ENCODE data around the gene TP53I3. TPM values are rescaled to one million over a fixed set of nuclear protein-coding genes. Genes with fewer than 3 reads are reported as not detected.

The TP53I3 gene
- total RNA-seq, 2 experiments from 2014 or later = 1.8 to 2.6 TPM

GRCh38 chr2:24082787-24083566 is 1.7 kb downstream of the TP53I3 start:
- DNase-seq (no peak), ATAC-seq (no peak)
- Mint-ChIP-seq H3K4me3 (peak overlapping the region; percentile 84), H3K27ac (peak overlapping the region; percentile 79), H3K9me3 (no peaks in the 10 kb centered on the region), H3K36me3 (ENCODE audit: low read depth) (peaks cover 6% of the 10 kb centered on the region), H3K4me1 (ENCODE audit: low read depth) (peaks cover 12% of the 10 kb centered on the region), H3K27me3 (no peaks in the 10 kb centered on the region)
- no peak for TF ChIP-seq CTCF (IDR thresholded peaks at IDR 0.05)
- intact Hi-C loops (cut with micrococcal nuclease) = loop anchor here (5.0 kb wide), 1 partner anchor 261 kb away; no protein-coding TSS in a partner anchor
- ChIA-PET CTCF (interaction anchor here (0.6 to 4.8 kb wide), 26 partner anchors 10 to 257 kb away, joined by 3 to 76 read pairs (median 7); partner anchors contain the start of genes ATAD2B, FAM228B, FKBP1B and MFSD2B), POLR2A (interaction anchor here (0.8 to 3.1 kb wide), 4 partner anchors 33 to 178 kb away, joined by 3 to 20 read pairs (median 4); partner anchors contain the start of gene ATAD2B)

GRCh38 chr2:24080701-24081100 is 3.9 kb downstream of the TP53I3 start:
- Mint-ChIP-seq H3K4me1 (ENCODE audit: low read depth) (peaks cover 20% of the 10 kb centered on the region), H3K27ac (no peak overlapping the region), H3K9me3 (no peaks in the 10 kb centered on the region), H3K4me3 (no peak overlapping the region), H3K27me3 (no peaks in the 10 kb centered on the region), H3K36me3 (ENCODE audit: low read depth) (peaks cover 6% of the 10 kb centered on the region)
- ATAC-seq (no peak), DNase-seq (no peak)
- POLR2A ChIA-PET = no interaction called here
- TF ChIP-seq CTCF (IDR thresholded peaks at IDR 0.05) = no peak
- CTCF ChIA-PET = interaction anchor here (5.7 kb wide), 1 partner anchor 257 kb away, joined by 27 read pairs; no protein-coding TSS in a partner anchor
- intact Hi-C loops (cut with micrococcal nuclease) = loop anchor here (5.0 kb wide), 1 partner anchor 258 kb away; no protein-coding TSS in a partner anchor

GRCh38 chr2:24077879-24078278 is 6.8 kb downstream of the TP53I3 start:
- TF ChIP-seq CTCF (IDR thresholded peaks at IDR 0.05) = no peak
- CTCF ChIA-PET = interaction anchor here (4.4 to 5.7 kb wide), 2 partner anchors 151 to 254 kb away, joined by 24 to 27 read pairs; partner anchors contain the start of gene ATAD2B
- H3K27me3 Mint-ChIP-seq = no peaks in the 10 kb centered on the region
- intact Hi-C loops (cut with micrococcal nuclease) = loop anchor here (5.0 kb wide), 1 partner anchor 151 kb away; the partner anchor contains the start of gene ATAD2B
- H3K9me3 Mint-ChIP-seq = no peaks in the 10 kb centered on the region
- no peak overlapping the region for H3K27ac Mint-ChIP-seq
- H3K4me1 Mint-ChIP-seq (ENCODE audit: low read depth) = peaks cover 29% of the 10 kb centered on the region
- DNase-seq (no peak), ATAC-seq (no peak)
- H3K36me3 Mint-ChIP-seq (ENCODE audit: low read depth) = peaks cover 18% of the 10 kb centered on the region
- H3K4me3 Mint-ChIP-seq = peak overlapping the region; percentile 93
- POLR2A ChIA-PET = interaction anchor here (1.2 to 2.1 kb wide), 2 partner anchors 11 to 151 kb away, joined by 3 to 11 read pairs; partner anchors contain the start of gene ATAD2B

GRCh38 chr2:24077535-24077877 is 7.1 kb downstream of the TP53I3 start:
- DNase-seq = peak; percentile 12
- no peak for TF ChIP-seq CTCF (IDR thresholded peaks at IDR 0.05)
- ChIA-PET POLR2A (interaction anchor here (1.1 to 2.4 kb wide), 4 partner anchors 11 to 152 kb away, joined by 3 to 18 read pairs (median 8); partner anchors contain the start of gene ATAD2B), CTCF (interaction anchor here (1.2 to 5.7 kb wide), 3 partner anchors 12 to 253 kb away, joined by 6 to 27 read pairs (median 24); partner anchors contain the start of gene ATAD2B)
- H3K4me3 Mint-ChIP-seq = peak overlapping the region; percentile 93
- intact Hi-C loops (cut with micrococcal nuclease) = loop anchor here (5.0 kb wide), 1 partner anchor 150 kb away; the partner anchor contains the start of gene ATAD2B
- ATAC-seq = no peak
- H3K27ac Mint-ChIP-seq = peak overlapping the region; percentile 56
- peaks cover 33% of the 10 kb centered on the region for H3K4me1 Mint-ChIP-seq (ENCODE audit: low read depth)
- H3K27me3 Mint-ChIP-seq = no peaks in the 10 kb centered on the region
- no peaks in the 10 kb centered on the region for H3K9me3 Mint-ChIP-seq
- H3K36me3 Mint-ChIP-seq (ENCODE audit: low read depth) = peaks cover 20% of the 10 kb centered on the region

Measured in activated CD8-positive, alpha-beta T cell treated with anti-CD3 and anti-CD28 coated beads for 36 hours (primary cell).